H1 (cell line): ENCODE measurements around the gene MAGI1. TPM values are rescaled to one million over a fixed set of nuclear protein-coding genes. Genes with fewer than 3 reads are reported as not detected.

Experiments used
- CEBPB ChIP-seq: IDR thresholded peaks from 2 replicates; pipeline ENCODE4 v1.6.1; 2012; ENCODE audit warnings: low read depth, low read length
- CHD1 ChIP-seq: IDR thresholded peaks from 2 replicates; pipeline ENCODE4 v1.6.1; 2012; ENCODE audit warnings: low read depth, low read length, improper control_type of control experiment
- HDAC2 ChIP-seq, 2 experiments: fragments of 300-600 bp in 1 of 2; sonication (generic) in 1 of 2; IDR thresholded peaks; 2 replicates each; pipeline ENCODE4 v1.6.1; 2011 to 2012; ENCODE audit warnings: low read depth in 2 of 2, low read length in 2 of 2, mild to moderate bottlenecking in 2 of 2, moderate library complexity in 2 of 2, borderline replicate concordance in 1 of 2, inconsistent platforms in 1 of 2
- HDAC6 ChIP-seq: IDR thresholded peaks from one replicate; pipeline ENCODE4 v1.7.1; 2012; ENCODE audit warnings: low read depth, mild to moderate bottlenecking, inconsistent platforms, low read length, moderate library complexity
- RAD21 ChIP-seq, 2 experiments: IDR thresholded peaks in 1 of 2; conservative IDR thresholded peaks in 1 of 2; 2 replicates each; pipeline ENCODE4 v1.6.1; 2011; ENCODE audit warnings: low read depth in 2 of 2, low read length in 2 of 2, improper control_type of control experiment in 1 of 2, inconsistent platforms in 1 of 2, mild to moderate bottlenecking in 1 of 2, moderate library complexity in 1 of 2
- polyA plus RNA-seq, 7 experiments: library from polyadenylated mRNA; depleted of rRNA in 3 of 7; stranded (reverse) in 5 of 7; unstranded in 2 of 7; fragments of >200 nt in 5 of 7; fragments of 200-250 nt in 2 of 7; gene quantifications; 1 replicate in 5 of 7; 2 replicates in 1 of 7; 4 replicates in 1 of 7; pipeline versions ENCODE4 v1.2.1 to v1.2.3, GENCODE V29; 2011 to 2013; ENCODE audit warnings: missing spikeins in 2 of 7, mixed read lengths in 2 of 7
- total RNA-seq: library from RNA; stranded (reverse); fragmentation: NEBNext Ultra II Directional; extraction: Animal tissue kit (Norgen Biotek cat#: 25700); gene quantifications from 2 replicates; pipeline ENCODE4 v1.2.1, GENCODE V29; 2021
- TF ChIP-seq, protein P1 (sequence below), 3 experiments: IDR thresholded peaks; 1 replicate in 2 of 3; 2 replicates in 1 of 3; pipeline versions ENCODE4 v1.5.1 to v1.6.1; 2011; ENCODE audit warnings: low read length in 3 of 3, mild to moderate bottlenecking in 3 of 3, inconsistent platforms in 2 of 3, low read depth in 1 of 3, moderate library complexity in 1 of 3; ENCODE audit not compliant: insufficient read depth in 1 of 3; ENCODE audit errors: control extremely low read depth in 1 of 3
- TF ChIP-seq, protein P2 (sequence below): IDR thresholded peaks from 2 replicates; pipeline ENCODE4 v1.6.1; 2012; ENCODE audit warnings: low read length, inconsistent platforms

The MAGI1 gene
- total and polyA plus RNA-seq, 2 of the 8 experiments (the other 6 are each of a cell fraction or from before 2014, with no cell fraction given): 19.8 to 78.0 TPM

DNA sequence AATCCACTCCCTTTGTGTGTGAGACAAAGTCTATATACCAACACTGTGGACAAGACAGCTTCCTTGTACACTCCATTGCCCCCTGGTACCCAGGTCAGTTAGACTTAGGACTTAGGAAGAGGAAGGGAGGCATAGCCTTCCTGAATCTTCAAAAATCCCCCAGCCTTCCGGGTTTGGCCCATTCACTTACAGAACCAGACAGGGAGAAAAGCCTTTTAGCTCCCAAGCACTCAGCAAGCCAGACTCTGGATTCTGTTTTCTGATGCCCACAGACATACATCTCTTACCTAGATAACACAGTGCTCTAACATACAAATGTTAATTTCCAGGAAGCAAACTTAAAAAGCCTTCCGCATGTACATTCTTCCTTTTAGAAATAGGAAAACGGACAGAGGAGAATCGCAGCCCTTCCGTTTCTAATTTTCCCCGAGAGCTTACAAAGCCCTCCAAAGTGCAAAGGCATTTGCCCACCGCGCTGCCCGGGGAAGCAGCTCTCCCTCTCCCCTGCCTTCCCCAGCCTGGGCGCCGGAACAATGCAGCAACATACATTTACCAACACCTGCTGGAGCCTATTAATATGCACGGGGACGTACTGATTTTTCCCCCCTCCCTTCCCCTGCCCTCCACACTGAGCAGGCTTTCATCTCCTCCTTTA lies 442.0 kb downstream of the MAGI1 start (continued):
- 0 out of 4 replicates have a peak, but pooled peaks have one; percentile 1 to 5 for TF ChIP-seq RAD21 (IDR thresholded peaks at IDR 0.05 in 1 of 2, conservative IDR thresholded peaks at IDR 0.05 in 1 of 2; ENCODE audit: low read depth in 2 of 2, low read length in 2 of 2)
- TF ChIP-seq, protein P1, sequence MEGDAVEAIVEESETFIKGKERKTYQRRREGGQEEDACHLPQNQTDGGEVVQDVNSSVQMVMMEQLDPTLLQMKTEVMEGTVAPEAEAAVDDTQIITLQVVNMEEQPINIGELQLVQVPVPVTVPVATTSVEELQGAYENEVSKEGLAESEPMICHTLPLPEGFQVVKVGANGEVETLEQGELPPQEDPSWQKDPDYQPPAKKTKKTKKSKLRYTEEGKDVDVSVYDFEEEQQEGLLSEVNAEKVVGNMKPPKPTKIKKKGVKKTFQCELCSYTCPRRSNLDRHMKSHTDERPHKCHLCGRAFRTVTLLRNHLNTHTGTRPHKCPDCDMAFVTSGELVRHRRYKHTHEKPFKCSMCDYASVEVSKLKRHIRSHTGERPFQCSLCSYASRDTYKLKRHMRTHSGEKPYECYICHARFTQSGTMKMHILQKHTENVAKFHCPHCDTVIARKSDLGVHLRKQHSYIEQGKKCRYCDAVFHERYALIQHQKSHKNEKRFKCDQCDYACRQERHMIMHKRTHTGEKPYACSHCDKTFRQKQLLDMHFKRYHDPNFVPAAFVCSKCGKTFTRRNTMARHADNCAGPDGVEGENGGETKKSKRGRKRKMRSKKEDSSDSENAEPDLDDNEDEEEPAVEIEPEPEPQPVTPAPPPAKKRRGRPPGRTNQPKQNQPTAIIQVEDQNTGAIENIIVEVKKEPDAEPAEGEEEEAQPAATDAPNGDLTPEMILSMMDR (IDR thresholded peaks at IDR 0.05; ENCODE audit: control extremely low read depth in 1 of 3, insufficient read depth in 1 of 3, low read depth in 1 of 3, low read length in 3 of 3): no peak
- TF ChIP-seq CEBPB: no peak
- TF ChIP-seq, protein P2, sequence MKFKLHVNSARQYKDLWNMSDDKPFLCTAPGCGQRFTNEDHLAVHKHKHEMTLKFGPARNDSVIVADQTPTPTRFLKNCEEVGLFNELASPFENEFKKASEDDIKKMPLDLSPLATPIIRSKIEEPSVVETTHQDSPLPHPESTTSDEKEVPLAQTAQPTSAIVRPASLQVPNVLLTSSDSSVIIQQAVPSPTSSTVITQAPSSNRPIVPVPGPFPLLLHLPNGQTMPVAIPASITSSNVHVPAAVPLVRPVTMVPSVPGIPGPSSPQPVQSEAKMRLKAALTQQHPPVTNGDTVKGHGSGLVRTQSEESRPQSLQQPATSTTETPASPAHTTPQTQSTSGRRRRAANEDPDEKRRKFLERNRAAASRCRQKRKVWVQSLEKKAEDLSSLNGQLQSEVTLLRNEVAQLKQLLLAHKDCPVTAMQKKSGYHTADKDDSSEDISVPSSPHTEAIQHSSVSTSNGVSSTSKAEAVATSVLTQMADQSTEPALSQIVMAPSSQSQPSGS: no peak
- TF ChIP-seq HDAC6: no peak
- 0 out of 4 replicates have a peak, but pooled peaks of 1 of the 2 experiments have one; percentile 13 for TF ChIP-seq HDAC2 (IDR thresholded peaks at IDR 0.05; ENCODE audit: borderline replicate concordance in 1 of 2, low read depth in 2 of 2, low read length in 2 of 2)
- TF ChIP-seq CHD1: no peak
